ENCODE measurements around the gene PIK3CD. TPM values are rescaled to one million over a fixed set of nuclear protein-coding genes. Genes with fewer than 3 reads are reported as not detected.
A peak's percentile ranks its signal among the peaks of the same experiment; 100 is the strongest.

Gene PIK3CD
- total and polyA plus RNA-seq, 12 donors: 1.3 to 16.4 (median 9.1) TPM

DNA sequence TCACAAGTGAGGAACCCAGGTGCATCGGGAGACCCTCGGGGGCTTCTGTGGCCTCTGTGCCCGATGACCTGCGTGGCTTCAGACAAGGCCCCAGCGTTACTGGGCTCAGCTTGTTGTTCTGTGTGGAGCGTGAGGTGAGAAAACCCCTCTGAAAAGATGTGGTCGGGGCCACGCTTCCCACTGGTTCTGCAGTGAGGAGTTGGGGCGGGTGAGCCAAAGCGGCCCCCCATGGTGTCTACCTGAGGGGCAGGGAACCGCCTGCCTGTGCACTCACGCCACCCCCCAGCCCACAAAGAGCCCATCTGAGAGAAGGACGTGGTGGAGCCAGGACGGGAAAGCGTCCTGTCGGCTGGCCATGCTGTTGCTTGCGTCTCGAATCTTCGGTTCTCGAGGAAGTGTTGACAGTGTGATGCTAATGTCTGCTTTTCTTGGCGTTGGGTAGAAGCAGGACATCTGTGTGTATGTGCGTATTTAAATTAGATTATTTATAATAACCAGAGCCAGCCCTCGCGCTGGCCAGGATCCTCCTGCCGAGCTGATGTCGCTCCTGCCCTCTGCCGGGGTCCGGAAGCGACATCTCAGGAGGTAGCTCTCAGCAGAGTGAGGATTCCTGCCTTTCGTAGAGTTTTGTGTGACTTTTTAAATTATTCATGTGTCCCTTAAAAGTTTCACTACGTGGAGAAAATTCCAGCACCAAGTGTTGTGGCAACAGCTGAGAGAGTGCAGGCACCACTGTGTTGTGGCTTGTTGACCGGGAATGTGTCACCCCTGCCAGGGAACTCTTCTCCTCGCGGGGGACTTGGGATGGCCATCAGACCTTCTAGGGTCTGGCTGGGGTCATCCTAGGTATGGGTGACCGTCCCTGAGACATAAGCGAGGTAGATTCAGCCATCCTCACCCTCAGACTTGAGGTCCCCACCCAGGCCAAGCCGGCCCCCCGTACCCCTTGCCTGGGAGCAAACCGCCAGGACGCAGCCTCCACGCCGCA lies 47.5 kb upstream of the PIK3CD start:
- intact Hi-C loops (cut with DNase I): no loop called here
- peak in 2 of 7 donors; percentile 16 to 81 for DNase-seq
- Histone ChIP-seq H3K9me3 (replicated peaks in 1 of 3) (no peaks in the 10 kb centered on the region), H3K4me3 (no peak overlapping the region), H3K27ac (peak overlapping the region in 1 of 5 donors; percentile 62), H3K4me1 (replicated peaks in 1 of 2) (peaks cover 0 to 11% of the 10 kb centered on the region in 2 donors), H3K27me3 (no peaks in the 10 kb centered on the region), H3K36me3 (replicated peaks in 1 of 2) (peaks cover 0 to 27% of the 10 kb centered on the region in 2 donors)
- 89 to 96% (median 92%) methylated on average over 30 to 42 of the region's 42 CpGs for WGBS, 4 donors
- TF ChIP-seq, protein P1, sequence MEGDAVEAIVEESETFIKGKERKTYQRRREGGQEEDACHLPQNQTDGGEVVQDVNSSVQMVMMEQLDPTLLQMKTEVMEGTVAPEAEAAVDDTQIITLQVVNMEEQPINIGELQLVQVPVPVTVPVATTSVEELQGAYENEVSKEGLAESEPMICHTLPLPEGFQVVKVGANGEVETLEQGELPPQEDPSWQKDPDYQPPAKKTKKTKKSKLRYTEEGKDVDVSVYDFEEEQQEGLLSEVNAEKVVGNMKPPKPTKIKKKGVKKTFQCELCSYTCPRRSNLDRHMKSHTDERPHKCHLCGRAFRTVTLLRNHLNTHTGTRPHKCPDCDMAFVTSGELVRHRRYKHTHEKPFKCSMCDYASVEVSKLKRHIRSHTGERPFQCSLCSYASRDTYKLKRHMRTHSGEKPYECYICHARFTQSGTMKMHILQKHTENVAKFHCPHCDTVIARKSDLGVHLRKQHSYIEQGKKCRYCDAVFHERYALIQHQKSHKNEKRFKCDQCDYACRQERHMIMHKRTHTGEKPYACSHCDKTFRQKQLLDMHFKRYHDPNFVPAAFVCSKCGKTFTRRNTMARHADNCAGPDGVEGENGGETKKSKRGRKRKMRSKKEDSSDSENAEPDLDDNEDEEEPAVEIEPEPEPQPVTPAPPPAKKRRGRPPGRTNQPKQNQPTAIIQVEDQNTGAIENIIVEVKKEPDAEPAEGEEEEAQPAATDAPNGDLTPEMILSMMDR (IDR thresholded peaks at IDR 0.05): no peak
- no peak for TF ChIP-seq POLR2A (IDR thresholded peaks at IDR 0.05)

DNA sequence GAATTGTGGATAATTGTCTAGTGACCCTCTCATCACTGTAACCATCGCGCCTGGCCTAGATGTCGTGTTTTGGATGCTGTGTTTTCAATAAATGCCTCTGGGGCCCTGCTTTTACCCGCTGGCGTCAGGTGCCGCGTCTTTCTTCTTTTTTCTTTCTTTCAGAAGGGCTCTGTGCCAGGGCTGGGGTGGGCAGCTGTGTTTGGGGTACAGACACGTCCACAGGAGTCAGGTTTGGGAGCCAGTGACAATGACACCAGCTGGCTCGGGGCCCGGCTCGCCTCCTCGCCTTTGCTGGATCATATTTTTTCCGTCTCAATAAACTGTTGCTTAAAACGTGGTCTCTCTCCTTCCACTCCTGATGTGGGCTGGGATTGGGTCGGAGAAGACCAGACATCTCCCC lies 46.7 kb upstream of the PIK3CD start:
- no peak for TF ChIP-seq POLR2A (IDR thresholded peaks at IDR 0.05)
- TF ChIP-seq, protein P1 (IDR thresholded peaks at IDR 0.05): no peak
- peaks cover 0 to 27% of the 10 kb centered on the region in 2 donors for H3K36me3 ChIP-seq (replicated peaks in 1 of 2)
- H3K9me3 ChIP-seq (replicated peaks in 1 of 3): no peaks in the 10 kb centered on the region
- H3K27ac ChIP-seq: peak overlapping the region in 1 of 5 donors; percentile 54
- peaks cover 0 to 11% of the 10 kb centered on the region in 2 donors for H3K4me1 ChIP-seq (replicated peaks in 1 of 2)
- no peak for DNase-seq
- intact Hi-C loops (cut with DNase I): no loop called here
- no peak overlapping the region for H3K4me3 ChIP-seq
- WGBS, 4 donors: 90 to 96% (median 93%) methylated on average over 15 of the region's 15 CpGs
- no peaks in the 10 kb centered on the region for H3K27me3 ChIP-seq

DNA sequence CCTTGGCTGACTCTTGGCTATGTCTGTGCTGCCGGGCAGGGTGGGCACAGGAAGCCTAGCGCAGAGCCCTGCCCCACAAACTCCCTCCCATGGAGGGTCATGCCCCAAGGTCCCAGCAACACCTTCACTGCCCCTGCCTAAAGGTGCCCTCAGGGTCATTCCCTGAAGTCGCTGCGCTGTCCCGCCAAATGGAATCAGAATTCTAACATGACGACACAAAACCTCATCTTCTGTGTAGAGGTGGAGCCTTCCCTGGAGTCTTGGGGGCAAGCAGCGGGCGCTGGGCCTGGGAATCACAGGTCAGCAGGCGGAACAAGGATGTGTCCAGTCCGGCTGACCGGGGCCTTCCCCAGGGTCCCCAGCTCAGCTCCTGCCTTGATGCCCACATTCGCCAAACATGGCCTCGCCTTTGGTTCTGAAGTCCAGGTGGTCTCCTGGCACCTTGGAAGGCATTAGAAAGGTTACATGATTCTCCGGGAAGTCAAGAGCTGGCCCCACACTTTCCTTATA lies 45.5 kb upstream of the PIK3CD start:
- H3K4me3 ChIP-seq: no peak overlapping the region
- H3K36me3 ChIP-seq (replicated peaks in 1 of 2): peaks cover 0 to 23% of the 10 kb centered on the region in 2 donors
- H3K4me1 ChIP-seq (replicated peaks in 1 of 2): peaks cover 0 to 11% of the 10 kb centered on the region in 2 donors
- H3K27ac ChIP-seq: peak overlapping the region in 1 of 5 donors; percentile 54
- TF ChIP-seq POLR2A (IDR thresholded peaks at IDR 0.05): no peak
- TF ChIP-seq, protein P1 (IDR thresholded peaks at IDR 0.05): no peak
- 95 to 98% (median 97%) methylated on average over 8 to 14 of the region's 14 CpGs for WGBS, 4 donors
- DNase-seq: peak in 1 of 7 donors; percentile 14
- H3K9me3 ChIP-seq (replicated peaks in 1 of 3): no peaks in the 10 kb centered on the region
- no peaks in the 10 kb centered on the region for H3K27me3 ChIP-seq
- intact Hi-C loops (cut with DNase I): no loop called here

DNA sequence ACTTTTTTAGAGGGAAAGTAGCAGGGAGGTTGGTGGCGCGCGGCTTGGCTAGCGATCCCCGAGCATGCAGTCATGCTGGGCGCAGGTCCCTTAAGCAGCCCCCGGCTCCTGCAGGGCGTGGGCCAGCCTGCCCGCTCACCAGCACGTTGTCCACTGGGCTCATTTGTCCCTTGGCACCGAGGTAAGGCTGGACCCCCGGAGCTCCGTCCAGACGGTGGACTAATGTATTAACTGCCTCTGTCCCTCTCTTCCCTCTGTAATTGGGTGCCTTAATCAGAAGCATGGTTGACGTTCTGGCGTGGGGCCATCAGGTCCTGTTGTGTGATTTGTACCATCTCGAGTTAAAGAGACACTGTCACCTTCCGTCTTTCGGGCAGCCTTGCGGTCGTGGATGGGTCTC lies 45.1 kb upstream of the PIK3CD start:
- Histone ChIP-seq H3K4me1 (replicated peaks in 1 of 2) (peaks cover 0 to 11% of the 10 kb centered on the region in 2 donors), H3K4me3 (no peak overlapping the region), H3K9me3 (replicated peaks in 1 of 3) (no peaks in the 10 kb centered on the region), H3K27ac (peak overlapping the region in 2 of 5 donors; percentile 22 to 56), H3K27me3 (no peaks in the 10 kb centered on the region), H3K36me3 (replicated peaks in 1 of 2) (peaks cover 0 to 18% of the 10 kb centered on the region in 2 donors)
- no peak for TF ChIP-seq POLR2A (IDR thresholded peaks at IDR 0.05)
- TF ChIP-seq, protein P1 (IDR thresholded peaks at IDR 0.05): no peak
- intact Hi-C loops (cut with DNase I): no loop called here
- 60 to 84% (median 80%) methylated on average over 7 to 21 of the region's 21 CpGs for WGBS, 4 donors
- DNase-seq: peak in 2 of 7 donors; percentile 24 to 39
